ENCODE data around the gene SNORC.
A peak's percentile ranks its signal among the peaks of the same experiment; 100 is the strongest.

Gene SNORC

GRCh38 chr2:232869138-232870017, 686 bp upstream of the SNORC start:
- DNase-seq = peak; percentile 13 to 16

- DNase-seq = peak in 1 of 2 experiments; percentile 15
These were observed 805 bp downstream of the SNORC start for GRCh38 chr2:232870766-232871371.

GRCh38 chr2:232871418-232871834, 1.4 kb downstream of the SNORC start:
- no peak for DNase-seq

- no peak for DNase-seq
These were observed 2.0 kb downstream of the SNORC start for GRCh38 chr2:232871835-232872736.

GRCh38 chr2:232872826-232873225, 2.8 kb downstream of the SNORC start:
- no peak for DNase-seq

GRCh38 chr2:232873292-232873908, 3.3 kb downstream of the SNORC start:
- no peak for DNase-seq

- DNase-seq = no peak
These were observed 4.0 kb downstream of the SNORC start for GRCh38 chr2:232873909-232874641.

- no peak for DNase-seq
These were observed 4.7 kb downstream of the SNORC start for GRCh38 chr2:232874677-232875223.

GRCh38 chr2:232875256-232876121, 5.4 kb downstream of the SNORC start:
- peak in 1 of 2 experiments; percentile 32 for DNase-seq

GRCh38 chr2:232876161-232876977, 6.3 kb downstream of the SNORC start:
- DNase-seq = peak; percentile 51 to 63

- DNase-seq = no peak
These were observed 6.9 kb downstream of the SNORC start for GRCh38 chr2:232876978-232877441.

- DNase-seq = no peak
These were observed 8.0 kb downstream of the SNORC start for GRCh38 chr2:232877940-232878511.

GRCh38 chr2:232878855-232879617, 9.0 kb downstream of the SNORC start:
- DNase-seq = no peak

GRCh38 chr2:232879618-232880494, 9.8 kb downstream of the SNORC start:
- DNase-seq = no peak

GRCh38 chr2:232880764-232881351, 10.8 kb downstream of the SNORC start:
- DNase-seq = no peak

GRCh38 chr2:232882085-232882484, 12.0 kb downstream of the SNORC start:
- no peak for DNase-seq
